PC-3 (cell line): ENCODE measurements around the gene TRIM66. TPM values are rescaled to one million over a fixed set of nuclear protein-coding genes. Genes with fewer than 3 reads are reported as not detected.
A peak's percentile ranks its signal among the peaks of the same experiment; 100 is the strongest.

ENCODE experiments used
- ATAC-seq: fragments of 200-7000 bp; cut with Tn5 transposase; 2 replicates; pipeline ENCODE4 v1.9.1; 2020; ENCODE audit warnings: mild to moderate bottlenecking, moderate library complexity
- BruUV-seq: library from RNA; stranded (reverse); fragments of 400-500 nt; replicated peaks from 2 replicates; lab custom pipeline; 2021; lab: Mats Ljungman, UMichigan
- CTCF ChIA-PET: fragments of 300-600 bp; sonication (Branson Sonifier 250); formaldehyde crosslinking; loops from one replicate; lab custom pipeline; 2022; ENCODE audit warnings: antibody characterized with exemption; lab: Charles Lee
- POLR2A ChIA-PET: fragments of 300-600 bp; sonication (Branson Sonifier 250); formaldehyde crosslinking; loops from one replicate; lab custom pipeline; 2022; ENCODE audit warnings: antibody characterized with exemption; ENCODE audit not compliant: unreplicated experiment; lab: Charles Lee
- DNase-seq: peaks from one replicate; pipeline ENCODE4 v3.0.0-alpha.2; 2015
- H2AFZ ChIP-seq: fragments of 300-600 bp; sonication (generic); 2 replicates; pipeline ENCODE4 v1.6.0; 2016; ENCODE audit warnings: antibody characterized with exemption, low read length
- H3F3A ChIP-seq: fragments of 300-600 bp; sonication (generic); one replicate; pipeline ENCODE4 v1.6.0; 2017; ENCODE audit warnings: antibody characterized with exemption, low read length, control low read depth, mild to moderate bottlenecking; ENCODE audit not compliant: unreplicated experiment
- H3K27ac ChIP-seq: fragments of 300-600 bp; sonication (generic); 2 replicates; pipeline ENCODE4 v1.5.1; 2016; ENCODE audit warnings: mild to moderate bottlenecking, low read length
- H3K27me3 ChIP-seq: fragments of 300-600 bp; sonication (generic); 2 replicates; pipeline ENCODE4 v1.6.1; 2016; ENCODE audit warnings: low read length, mixed read lengths
- H3K36me3 ChIP-seq: fragments of 300-600 bp; sonication (generic); 2 replicates; pipeline ENCODE4 v1.6.1; 2016; ENCODE audit warnings: low read depth, mixed run types, low read length, mixed read lengths
- H3K4me1 ChIP-seq: fragments of 300-600 bp; sonication (generic); 2 replicates; pipeline ENCODE4 v1.5.1; 2016; ENCODE audit warnings: low read length; ENCODE audit not compliant: insufficient read depth
- H3K4me2 ChIP-seq: fragments of 300-600 bp; sonication (generic); 2 replicates; pipeline ENCODE4 v1.6.0; 2016; ENCODE audit warnings: low read length
- H3K4me3 ChIP-seq: fragments of 300-600 bp; sonication (generic); 2 replicates; pipeline ENCODE4 v1.5.1; 2016; ENCODE audit warnings: mild to moderate bottlenecking, low read length, mixed read lengths
- H3K79me2 ChIP-seq: fragments of 300-600 bp; sonication (generic); 2 replicates; pipeline ENCODE4 v1.6.1; 2017; ENCODE audit warnings: low read length, mixed read lengths
- H3K9ac ChIP-seq: fragments of 300-600 bp; sonication (generic); 2 replicates; pipeline ENCODE4 v1.6.0; 2016; ENCODE audit warnings: mild to moderate bottlenecking, low read length
- H3K9me2 ChIP-seq: fragments of 300-600 bp; sonication (generic); replicated peaks from 2 replicates; pipeline ENCODE4 v1.6.1; 2016; ENCODE audit warnings: mixed run types, low read length, mixed read lengths
- H3K9me3 ChIP-seq: fragments of 300-600 bp; sonication (generic); 2 replicates; pipeline ENCODE4 v1.6.1; 2016; ENCODE audit warnings: low read length, mixed read lengths
- H4K20me1 ChIP-seq: fragments of 300-600 bp; sonication (generic); 2 replicates; pipeline ENCODE4 v1.6.1; 2016; ENCODE audit warnings: low read length, mixed read lengths
- EZH2 ChIP-seq: fragments of 300-600 bp; sonication (generic); IDR thresholded peaks from one replicate; pipeline ENCODE4 v1.6.1; 2017; ENCODE audit warnings: antibody characterized with exemption, mild to moderate bottlenecking, low read length; ENCODE audit not compliant: unreplicated experiment
- EZH2phosphoT487 ChIP-seq: fragments of 300-600 bp; sonication (generic); IDR thresholded peaks from 2 replicates; pipeline ENCODE4 v1.6.1; 2018; ENCODE audit warnings: mild to moderate bottlenecking, antibody characterized with exemption, low read length, borderline replicate concordance
- intact Hi-C: fragments of 100-400 bp; cut with micrococcal nuclease; formaldehyde crosslinking; loops from 2 replicates; pipeline ENCODE4 v1.9.0; 2023
- total RNA-seq: library from RNA; depleted of rRNA; stranded (reverse); fragments of >200 nt; gene quantifications from 2 replicates; pipeline ENCODE4 v1.2.3, GENCODE V29; 2014
- TF ChIP-seq, protein P1 (sequence below): fragments of 300-600 bp; sonication (generic); conservative IDR thresholded peaks from 2 replicates; pipeline ENCODE4 v1.5.1; 2017; ENCODE audit warnings: antibody characterized with exemption, low read depth, mild to moderate bottlenecking, low read length

Gene TRIM66
- total RNA-seq, 1 experiment from 2014 or later, result 5.5 TPM

DNA sequence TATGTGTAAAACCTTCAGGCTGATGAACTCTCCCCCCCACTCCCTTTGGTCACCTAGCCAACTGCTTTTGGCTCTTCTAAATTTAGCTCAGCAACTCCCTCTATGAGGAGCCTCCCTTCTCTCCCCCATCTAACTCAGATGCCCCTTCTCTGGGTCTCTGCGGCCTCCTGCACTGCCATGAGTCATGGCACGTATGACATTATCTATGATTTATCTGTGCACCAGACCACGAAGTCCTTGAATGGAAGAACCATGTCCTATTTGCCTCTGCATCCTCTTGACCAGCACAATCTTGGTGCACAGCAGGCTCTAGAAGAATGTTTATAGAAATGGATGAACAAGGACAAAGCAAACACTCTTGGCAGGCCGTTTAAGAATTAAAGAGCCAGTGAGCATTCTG, 46.1 kb upstream of the TRIM66 start:
- intact Hi-C loops, result no loop called here
- TF ChIP-seq EZH2phosphoT487, result no peak
- TF ChIP-seq EZH2, result no peak
- TF ChIP-seq, protein P1, sequence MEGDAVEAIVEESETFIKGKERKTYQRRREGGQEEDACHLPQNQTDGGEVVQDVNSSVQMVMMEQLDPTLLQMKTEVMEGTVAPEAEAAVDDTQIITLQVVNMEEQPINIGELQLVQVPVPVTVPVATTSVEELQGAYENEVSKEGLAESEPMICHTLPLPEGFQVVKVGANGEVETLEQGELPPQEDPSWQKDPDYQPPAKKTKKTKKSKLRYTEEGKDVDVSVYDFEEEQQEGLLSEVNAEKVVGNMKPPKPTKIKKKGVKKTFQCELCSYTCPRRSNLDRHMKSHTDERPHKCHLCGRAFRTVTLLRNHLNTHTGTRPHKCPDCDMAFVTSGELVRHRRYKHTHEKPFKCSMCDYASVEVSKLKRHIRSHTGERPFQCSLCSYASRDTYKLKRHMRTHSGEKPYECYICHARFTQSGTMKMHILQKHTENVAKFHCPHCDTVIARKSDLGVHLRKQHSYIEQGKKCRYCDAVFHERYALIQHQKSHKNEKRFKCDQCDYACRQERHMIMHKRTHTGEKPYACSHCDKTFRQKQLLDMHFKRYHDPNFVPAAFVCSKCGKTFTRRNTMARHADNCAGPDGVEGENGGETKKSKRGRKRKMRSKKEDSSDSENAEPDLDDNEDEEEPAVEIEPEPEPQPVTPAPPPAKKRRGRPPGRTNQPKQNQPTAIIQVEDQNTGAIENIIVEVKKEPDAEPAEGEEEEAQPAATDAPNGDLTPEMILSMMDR, result no peak
- H3F3A ChIP-seq, result no peaks in the 10 kb centered on the region
- ChIA-PET POLR2A (no interaction called here), CTCF (no interaction called here)
- DNase-seq (peak; percentile 16), ATAC-seq (no peak)
- H3K9me2 ChIP-seq, result no peaks in the 10 kb centered on the region
- H3K9me3 ChIP-seq, result no peaks in the 10 kb centered on the region
- H3K4me3 ChIP-seq, result no peak overlapping the region
- H3K79me2 ChIP-seq, result no peaks in the 10 kb centered on the region
- H3K27ac ChIP-seq, result no peak overlapping the region
- no peaks in the 10 kb centered on the region for H3K27me3 ChIP-seq
- H2AFZ ChIP-seq, result no peak overlapping the region
- H3K9ac ChIP-seq, result no peak overlapping the region
- no peaks in the 10 kb centered on the region for H3K36me3 ChIP-seq
- H3K4me2 ChIP-seq, result no peak overlapping the region
- H3K4me1 ChIP-seq, result peaks cover 31% of the 10 kb centered on the region
- H4K20me1 ChIP-seq, result no peaks in the 10 kb centered on the region
- no TSS peak for BruUV-seq

DNA sequence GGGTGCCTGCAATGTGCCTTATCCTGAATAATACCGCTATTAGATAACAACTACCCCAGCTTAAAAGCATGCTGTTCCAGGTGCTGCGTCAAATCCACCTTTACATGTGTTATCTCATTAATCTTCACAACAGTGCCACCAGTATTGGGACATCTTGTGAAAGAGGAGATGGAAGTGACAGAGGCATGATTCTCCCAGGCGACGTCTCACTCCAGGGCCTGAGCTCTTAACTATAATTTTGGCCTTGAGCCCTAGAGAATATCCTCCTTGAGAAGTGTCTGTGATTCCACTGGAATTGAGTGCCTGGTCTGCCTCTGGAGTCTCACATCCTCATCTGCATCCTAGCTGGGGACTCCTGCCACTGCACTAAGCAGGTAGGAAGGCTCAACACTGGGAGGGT, 43.9 kb upstream of the TRIM66 start:
- DNase-seq (no peak), ATAC-seq (no peak)
- H3K27ac ChIP-seq, result no peak overlapping the region
- no peak overlapping the region for H2AFZ ChIP-seq
- no TSS peak for BruUV-seq
- no peaks in the 10 kb centered on the region for H3K9me2 ChIP-seq
- intact Hi-C loops, result no loop called here
- no peak for TF ChIP-seq EZH2phosphoT487
- TF ChIP-seq, protein P1, result no peak
- no peak overlapping the region for H3K4me2 ChIP-seq
- H3K27me3 ChIP-seq, result no peaks in the 10 kb centered on the region
- peaks cover 4% of the 10 kb centered on the region for H3F3A ChIP-seq
- H3K79me2 ChIP-seq, result no peaks in the 10 kb centered on the region
- H3K4me1 ChIP-seq, result peaks cover 27% of the 10 kb centered on the region
- H3K9me3 ChIP-seq, result no peaks in the 10 kb centered on the region
- H4K20me1 ChIP-seq, result no peaks in the 10 kb centered on the region
- POLR2A ChIA-PET, result no interaction called here
- H3K9ac ChIP-seq, result no peak overlapping the region
- CTCF ChIA-PET, result no interaction called here
- no peaks in the 10 kb centered on the region for H3K36me3 ChIP-seq
- no peak overlapping the region for H3K4me3 ChIP-seq

DNA sequence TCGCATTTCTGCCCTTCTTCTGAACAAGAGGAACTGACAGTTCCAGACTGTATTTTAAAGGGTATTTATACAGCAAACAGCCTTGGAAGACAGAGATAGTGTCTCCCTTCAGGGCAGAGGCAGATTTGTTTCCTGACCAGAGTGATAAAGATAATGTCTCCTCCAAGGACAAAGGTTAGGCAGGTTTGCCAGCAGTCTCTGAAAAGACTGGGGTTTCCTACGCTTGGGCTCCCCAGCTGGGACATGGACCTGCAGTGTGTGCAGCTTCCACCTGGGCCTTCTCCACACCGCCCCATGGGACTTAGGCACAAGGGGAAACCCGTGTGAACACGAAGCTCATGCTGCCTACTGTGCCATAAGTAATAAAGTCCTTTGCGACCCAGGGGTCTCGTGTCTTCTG, 42.2 kb upstream of the TRIM66 start:
- Histone ChIP-seq H3K27me3 (no peaks in the 10 kb centered on the region), H2AFZ (no peak overlapping the region), H3F3A (peaks cover 7% of the 10 kb centered on the region), H3K79me2 (no peaks in the 10 kb centered on the region), H3K4me3 (no peak overlapping the region), H3K9me2 (no peaks in the 10 kb centered on the region), H3K9me3 (no peaks in the 10 kb centered on the region), H3K9ac (no peak overlapping the region), H3K4me2 (no peak overlapping the region), H3K4me1 (peaks cover 44% of the 10 kb centered on the region), H3K36me3 (no peaks in the 10 kb centered on the region), H3K27ac (no peak overlapping the region), H4K20me1 (no peaks in the 10 kb centered on the region)
- DNase-seq (no peak), ATAC-seq (no peak)
- TF ChIP-seq EZH2phosphoT487 (no peak), EZH2 (no peak)
- TF ChIP-seq, protein P1, result no peak
- intact Hi-C loops, result no loop called here
- CTCF ChIA-PET, result no interaction called here
- POLR2A ChIA-PET, result no interaction called here
- no TSS peak for BruUV-seq
